H9 (cell line): ENCODE data around the gene IGF2R. TPM values are rescaled to one million over a fixed set of nuclear protein-coding genes. Genes with fewer than 3 reads are reported as not detected.

Experiments
- DNase-seq: peaks from one replicate; pipeline ENCODE4 v3.0.0-alpha.2; 2017
- H2AFZ ChIP-seq: one replicate; pipeline ENCODE4 v1.6.1; 2013; ENCODE audit warnings: mild to moderate bottlenecking, low read length, control low read depth, moderate library complexity
- H2AK5ac ChIP-seq: 2 replicates; pipeline ENCODE4 v1.6.1; 2013; ENCODE audit warnings: low read length, control low read depth, mixed read lengths; ENCODE audit not compliant: insufficient read length
- H2BK120ac ChIP-seq: one replicate; pipeline ENCODE4 v1.6.1; 2013; ENCODE audit warnings: low read depth, mild to moderate bottlenecking, low read length, control low read depth, inconsistent platforms; ENCODE audit not compliant: poor library complexity, severe bottlenecking
- H2BK12ac ChIP-seq: 2 replicates; pipeline ENCODE4 v1.6.1; 2013; ENCODE audit warnings: low read length, control low read depth, mixed read lengths, low read depth; ENCODE audit not compliant: insufficient read length
- H2BK15ac ChIP-seq: 2 replicates; pipeline ENCODE4 v1.6.1; 2013; ENCODE audit warnings: low read depth, low read length, control low read depth
- H2BK20ac ChIP-seq: one replicate; pipeline ENCODE4 v1.6.1; 2013; ENCODE audit warnings: low read depth, mild to moderate bottlenecking, low read length, control low read depth, inconsistent platforms; ENCODE audit not compliant: poor library complexity, severe bottlenecking
- H2BK5ac ChIP-seq: 2 replicates; pipeline ENCODE4 v1.6.1; 2013; ENCODE audit warnings: low read length, control low read depth, mixed read lengths; ENCODE audit not compliant: insufficient read length
- H3K14ac ChIP-seq: 2 replicates; pipeline ENCODE4 v1.6.1; 2013; ENCODE audit warnings: low read length, control low read depth; ENCODE audit not compliant: insufficient read depth
- H3K18ac ChIP-seq: 2 replicates; pipeline ENCODE4 v1.6.1; 2013; ENCODE audit warnings: low read depth, mild to moderate bottlenecking, mixed read lengths, low read length, control low read depth; ENCODE audit not compliant: insufficient read length
- H3K23ac ChIP-seq: 2 replicates; pipeline ENCODE4 v1.6.1; 2013; ENCODE audit warnings: low read length, control low read depth, mixed read lengths, low read depth; ENCODE audit not compliant: insufficient read length
- H3K23me2 ChIP-seq: 2 replicates; pipeline ENCODE4 v1.6.1; 2013; ENCODE audit warnings: low read depth, mild to moderate bottlenecking, mixed read lengths, low read length, control low read depth; ENCODE audit not compliant: insufficient read length, poor library complexity, severe bottlenecking
- H3K27ac ChIP-seq: 2 replicates; pipeline ENCODE4 v1.5.1; 2013; ENCODE audit warnings: low read length, control low read depth, mixed read lengths, low read depth; ENCODE audit not compliant: insufficient read length
- H3K27me3 ChIP-seq: 2 replicates; pipeline ENCODE4 v1.6.1; 2013; ENCODE audit warnings: low read length, control low read depth, inconsistent platforms; ENCODE audit not compliant: insufficient read depth
- H3K4ac ChIP-seq: 2 replicates; pipeline ENCODE4 v1.6.1; 2013; ENCODE audit warnings: low read depth, mild to moderate bottlenecking, control low read depth, inconsistent platforms, low read length, moderate library complexity
- H3K4me1 ChIP-seq: 2 replicates; pipeline ENCODE4 v1.6.1; 2013; ENCODE audit warnings: low read length, control low read depth, inconsistent platforms; ENCODE audit not compliant: insufficient read depth
- H3K4me2 ChIP-seq: 2 replicates; pipeline ENCODE4 v1.6.1; 2013; ENCODE audit warnings: low read length, control low read depth, mixed read lengths; ENCODE audit not compliant: insufficient read length, insufficient read depth
- H3K56ac ChIP-seq: 2 replicates; pipeline ENCODE4 v1.6.1; 2013; ENCODE audit warnings: low read depth, mild to moderate bottlenecking, mixed read lengths, low read length, control low read depth; ENCODE audit not compliant: insufficient read length
- H3K79me1 ChIP-seq: 2 replicates; pipeline ENCODE4 v1.6.1; 2013; ENCODE audit warnings: low read depth, mild to moderate bottlenecking, moderate library complexity, low read length, control low read depth, inconsistent platforms; ENCODE audit not compliant: insufficient read depth, poor library complexity, severe bottlenecking
- H3K79me2 ChIP-seq: 2 replicates; pipeline ENCODE4 v1.6.1; 2013; ENCODE audit warnings: low read length, control low read depth, inconsistent platforms; ENCODE audit not compliant: insufficient read depth
- H3K9ac ChIP-seq: 2 replicates; pipeline ENCODE4 v1.6.1; 2013; ENCODE audit warnings: low read length, control low read depth, mixed read lengths; ENCODE audit not compliant: insufficient read length; ENCODE audit errors: extremely low read depth
- H3K9me3 ChIP-seq: one replicate; pipeline ENCODE4 v1.6.1; 2013; ENCODE audit warnings: low read depth, low read length, inconsistent platforms; ENCODE audit not compliant: control insufficient read depth
- H3T11ph ChIP-seq: one replicate; pipeline ENCODE4 v1.6.1; 2013; ENCODE audit warnings: mild to moderate bottlenecking, low read length, control low read depth, inconsistent platforms
- H4K20me1 ChIP-seq: one replicate; pipeline ENCODE4 v1.6.1; 2013; ENCODE audit not compliant: control insufficient read depth, insufficient read length, insufficient read depth
- H4K5ac ChIP-seq: 2 replicates; pipeline ENCODE4 v1.6.1; 2013; ENCODE audit warnings: low read depth, mild to moderate bottlenecking, mixed read lengths, low read length, control low read depth; ENCODE audit not compliant: insufficient read length
- H4K8ac ChIP-seq: replicated peaks from 2 replicates; pipeline ENCODE4 v1.6.1; 2013; ENCODE audit warnings: low read length, control low read depth, mixed read lengths, low read depth; ENCODE audit not compliant: insufficient read length
- H4K91ac ChIP-seq: 2 replicates; pipeline ENCODE4 v1.6.1; 2013; ENCODE audit warnings: low read depth, mild to moderate bottlenecking, moderate library complexity, mixed read lengths, low read length, control low read depth; ENCODE audit not compliant: insufficient read length
- H3K27ac Mint-ChIP-seq, 3 experiments: 2 replicates in 2 of 3; 3 replicates in 1 of 3; pipeline ENCODE4 v1.8.0; 2020 to 2021; ENCODE audit warnings: mixed read lengths in 3 of 3, mild to moderate bottlenecking in 1 of 3, moderate library complexity in 1 of 3
- H3K27me3 Mint-ChIP-seq: 2 replicates; pipeline ENCODE4 v1.8.0; 2021; ENCODE audit warnings: low read depth, mild to moderate bottlenecking, moderate library complexity, mixed read lengths
- H3K36me3 Mint-ChIP-seq, 3 experiments: 2 replicates in 2 of 3; 3 replicates in 1 of 3; pipeline ENCODE4 v1.8.0; 2020 to 2021; ENCODE audit warnings: low read depth in 3 of 3, mixed read lengths in 3 of 3; ENCODE audit not compliant: insufficient read depth in 1 of 3
- H3K4me1 Mint-ChIP-seq, 2 experiments: 2 replicates each; pipeline ENCODE4 v1.8.0; 2020; ENCODE audit warnings: mixed read lengths in 2 of 2
- H3K4me3 Mint-ChIP-seq, 2 experiments: 2 replicates in 1 of 2; 3 replicates in 1 of 2; pipeline ENCODE4 v1.8.0; 2020 to 2021; ENCODE audit warnings: mild to moderate bottlenecking in 2 of 2, mixed read lengths in 2 of 2, moderate library complexity in 1 of 2
- H3K9me3 Mint-ChIP-seq, 2 experiments: 2 replicates in 1 of 2; 3 replicates in 1 of 2; pipeline ENCODE4 v1.8.0; 2020; ENCODE audit warnings: mild to moderate bottlenecking in 2 of 2, mixed read lengths in 2 of 2, moderate library complexity in 1 of 2
- CTCF ChIP-seq: fragments of 200-600 bp; sonication (generic); conservative IDR thresholded peaks from 3 replicates; pipeline ENCODE4 v1.8.0; 2021; ENCODE audit warnings: antibody characterized with exemption, mild to moderate bottlenecking
- WGBS: extraction: QIAGEN DNeasy Blood & Tissue Kit; methylation state at CpG from one replicate; pipeline ENCODE4 v1.1.7; 2013; ENCODE audit warnings: missing lambda C conversion rate, low lambda C conversion rate, mixed read lengths; ENCODE audit not compliant: insufficient read length; ENCODE audit errors: extremely low coverage; 5-methylcytosine and 5-hydroxymethylcytosine counted together
- total RNA-seq: library from RNA; stranded (reverse); gene quantifications from 2 replicates; pipeline ENCODE4 v1.2.1, GENCODE V29; 2021

The IGF2R gene
- total RNA-seq, 1 experiment from 2014 or later, result 66.7 TPM

- no peaks in the 10 kb centered on the region for H3K27me3 ChIP-seq
- H3K36me3 Mint-ChIP-seq, result peaks cover 10 to 20% (median 13%) of the 10 kb centered on the region in 3 experiments
- H3K56ac ChIP-seq, result no peak overlapping the region
- no peak overlapping the region for H3K4me3 Mint-ChIP-seq
- H2AFZ ChIP-seq, result no peak overlapping the region
- H2AK5ac ChIP-seq, result no peak overlapping the region
- no peak overlapping the region for H2BK20ac ChIP-seq
- H3K14ac ChIP-seq, result no peak overlapping the region
- H2BK5ac ChIP-seq, result no peak overlapping the region
- no CpG with 5 or more reads among the region's 5 CpGs for WGBS
- H3K27me3 Mint-ChIP-seq, result no peaks in the 10 kb centered on the region; the same call in 1 of the 2 replicates
- H3K4me1 ChIP-seq, result no peaks in the 10 kb centered on the region
- no peaks in the 10 kb centered on the region for H3K4me1 Mint-ChIP-seq
- H3T11ph ChIP-seq, result no peak overlapping the region
- H3K9ac ChIP-seq, result no peak overlapping the region
- H3K79me1 ChIP-seq, result no peaks in the 10 kb centered on the region
- H2BK12ac ChIP-seq, result no peak overlapping the region
- no peak overlapping the region for H3K18ac ChIP-seq
- no peak overlapping the region for H4K91ac ChIP-seq
- no peaks in the 10 kb centered on the region for H3K79me2 ChIP-seq
- H3K4me2 ChIP-seq, result no peak overlapping the region
- no peak overlapping the region for H3K4ac ChIP-seq
- H3K9me3 ChIP-seq, result peaks cover 8% of the 10 kb centered on the region
- H3K27ac Mint-ChIP-seq, result no peak overlapping the region
- H2BK15ac ChIP-seq, result no peak overlapping the region
- no peaks in the 10 kb centered on the region for H4K20me1 ChIP-seq
- no peak overlapping the region for H3K27ac ChIP-seq
- no peak overlapping the region for H4K5ac ChIP-seq
- TF ChIP-seq CTCF, result no peak
- H2BK120ac ChIP-seq, result no peak overlapping the region
- H3K23me2 ChIP-seq, result no peaks in the 10 kb centered on the region
- no peak overlapping the region for H3K23ac ChIP-seq
- H3K9me3 Mint-ChIP-seq, result peaks cover 14 to 17% of the 10 kb centered on the region in 2 experiments; a peak in 4 of 5 replicates
- no peak for DNase-seq
- H4K8ac ChIP-seq, result no peak overlapping the region
These were observed 153.9 kb downstream of the IGF2R start for GRCh38 chr6:160122744-160123143.
